ENCODE data around the gene TMEM164. TPM values are rescaled to one million over a fixed set of nuclear protein-coding genes. Genes with fewer than 3 reads are reported as not detected.
A peak's percentile ranks its signal among the peaks of the same experiment; 100 is the strongest.

TMEM164 gene
- total and polyA plus RNA-seq, 2 donors (not counting 1 experiment from before 2014, with no cell fraction given): 5.7 to 10.2 TPM

GRCh38 chrX:110086162-110086915 lies 83.4 kb downstream of the TMEM164 start:
- Histone ChIP-seq H3K9ac (ENCODE audit: insufficient read depth, low read length) (no peak overlapping the region), H3K79me2 (ENCODE audit: control insufficient read depth, insufficient read depth, low read length) (no peaks in the 10 kb centered on the region), H3K4me3 (replicated peaks in 1 of 4; ENCODE audit: control extremely low read depth in 1 of 4, insufficient read depth in 1 of 4, low read depth in 3 of 4, low read length in 4 of 4) (no peak overlapping the region), H3K27me3 (ENCODE audit: control insufficient read depth, insufficient read depth, low read length) (no peaks in the 10 kb centered on the region), H3K4me1 (ENCODE audit: control insufficient read depth, extremely low read depth, insufficient read depth, low read length) (peaks cover 7% of the 10 kb centered on the region), H3K4me2 (ENCODE audit: extremely low read depth, insufficient read depth, low read length) (peak overlapping the region; percentile 10), H2AFZ (ENCODE audit: low read length) (no peak overlapping the region), H3K9me3 (ENCODE audit: control insufficient read depth, insufficient read depth, low read depth, low read length) (no peaks in the 10 kb centered on the region), H3K27ac (ENCODE audit: insufficient read depth, low read length) (peak overlapping the region; percentile 94), H4K20me1 (ENCODE audit: control insufficient read depth, extremely low read depth, insufficient read depth, low read length) (no peaks in the 10 kb centered on the region), H3K36me3 (ENCODE audit: control insufficient read depth, insufficient read depth, low read length) (no peaks in the 10 kb centered on the region)
- peak; percentile 41 to 45 for DNase-seq (ENCODE audit: low read depth in 2 of 2)
- TF ChIP-seq EZH2 (IDR thresholded peaks at IDR 0.05; ENCODE audit: low read length, missing control alignments): no peak
- TF ChIP-seq CTCF (conservative IDR thresholded peaks at IDR 0.05 in 1 of 2, IDR thresholded peaks at IDR 0.05 in 1 of 2; ENCODE audit: low read depth in 1 of 2, low read length in 2 of 2): no peak

GRCh38 chrX:110086916-110087484 lies 84.1 kb downstream of the TMEM164 start:
- H3K4me2 ChIP-seq (ENCODE audit: extremely low read depth, insufficient read depth, low read length): peak overlapping the region; percentile 52
- no peaks in the 10 kb centered on the region for H3K9me3 ChIP-seq (ENCODE audit: control insufficient read depth, insufficient read depth, low read depth, low read length)
- H3K4me3 ChIP-seq (replicated peaks in 1 of 4; ENCODE audit: control extremely low read depth in 1 of 4, insufficient read depth in 1 of 4, low read depth in 3 of 4, low read length in 4 of 4): no peak overlapping the region
- TF ChIP-seq CTCF (conservative IDR thresholded peaks at IDR 0.05 in 1 of 2, IDR thresholded peaks at IDR 0.05 in 1 of 2; ENCODE audit: low read depth in 1 of 2, low read length in 2 of 2): no peak
- no peak for TF ChIP-seq EZH2 (IDR thresholded peaks at IDR 0.05; ENCODE audit: low read length, missing control alignments)
- H3K36me3 ChIP-seq (ENCODE audit: control insufficient read depth, insufficient read depth, low read length): no peaks in the 10 kb centered on the region
- no peak overlapping the region for H2AFZ ChIP-seq (ENCODE audit: low read length)
- peak overlapping the region; percentile 49 for H3K9ac ChIP-seq (ENCODE audit: insufficient read depth, low read length)
- peak; percentile 89 to 95 for DNase-seq (ENCODE audit: low read depth in 2 of 2)
- peaks cover 4% of the 10 kb centered on the region for H3K4me1 ChIP-seq (ENCODE audit: control insufficient read depth, extremely low read depth, insufficient read depth, low read length)
- no peaks in the 10 kb centered on the region for H3K27me3 ChIP-seq (ENCODE audit: control insufficient read depth, insufficient read depth, low read length)
- H3K79me2 ChIP-seq (ENCODE audit: control insufficient read depth, insufficient read depth, low read length): no peaks in the 10 kb centered on the region
- peak overlapping the region; percentile 94 for H3K27ac ChIP-seq (ENCODE audit: insufficient read depth, low read length)
- H4K20me1 ChIP-seq (ENCODE audit: control insufficient read depth, extremely low read depth, insufficient read depth, low read length): no peaks in the 10 kb centered on the region

DNA sequence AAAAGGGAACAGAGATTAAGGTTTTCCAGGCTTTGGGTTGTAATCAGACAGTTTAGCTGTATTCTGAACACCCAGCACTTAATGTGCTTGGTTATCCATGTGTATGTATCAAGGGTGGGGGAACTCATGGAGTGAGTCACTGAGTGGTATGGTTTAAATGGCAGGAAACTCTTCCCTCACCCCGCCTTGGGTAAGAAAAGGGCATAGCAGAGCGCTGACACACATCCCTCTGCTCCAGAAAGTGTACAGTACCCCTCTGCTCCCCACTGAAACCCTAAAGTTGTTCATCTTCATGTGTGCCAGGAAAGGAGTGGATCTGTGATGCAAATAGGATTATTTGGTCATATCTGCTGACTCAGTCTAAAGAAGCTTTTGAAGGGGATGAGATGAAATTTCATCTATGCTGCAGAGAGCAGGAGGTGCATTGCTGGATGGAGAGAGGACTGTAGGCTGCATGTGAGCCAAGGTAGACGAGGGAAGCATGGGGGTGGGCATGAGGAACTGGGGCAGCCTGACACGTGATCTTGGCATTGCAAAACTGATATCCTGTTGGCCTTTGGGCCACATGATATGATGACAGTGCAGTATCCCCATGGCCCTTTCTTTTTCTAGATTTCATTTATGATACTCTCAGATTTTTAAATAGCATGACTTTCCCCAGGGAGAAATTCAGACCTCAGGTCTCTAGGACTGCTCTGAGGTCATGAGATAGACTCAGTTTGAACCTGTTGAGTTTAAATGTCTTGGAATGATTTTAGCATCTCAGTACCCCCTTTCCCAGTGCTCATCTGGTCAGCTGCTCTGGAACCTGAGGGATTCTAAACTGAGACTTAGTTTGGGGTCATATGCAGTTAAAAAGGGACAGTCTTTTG lies 84.8 kb downstream of the TMEM164 start:
- Histone ChIP-seq H3K4me1 (ENCODE audit: control insufficient read depth, extremely low read depth, insufficient read depth, low read length) (peaks cover 3% of the 10 kb centered on the region), H3K9me3 (ENCODE audit: control insufficient read depth, insufficient read depth, low read depth, low read length) (no peaks in the 10 kb centered on the region), H3K4me2 (ENCODE audit: extremely low read depth, insufficient read depth, low read length) (peak overlapping the region; percentile 66), H4K20me1 (ENCODE audit: control insufficient read depth, extremely low read depth, insufficient read depth, low read length) (no peaks in the 10 kb centered on the region), H3K27ac (ENCODE audit: insufficient read depth, low read length) (peak overlapping the region; percentile 94), H2AFZ (ENCODE audit: low read length) (no peak overlapping the region), H3K27me3 (ENCODE audit: control insufficient read depth, insufficient read depth, low read length) (no peaks in the 10 kb centered on the region), H3K36me3 (ENCODE audit: control insufficient read depth, insufficient read depth, low read length) (no peaks in the 10 kb centered on the region), H3K9ac (ENCODE audit: insufficient read depth, low read length) (peak overlapping the region; percentile 49), H3K4me3 (replicated peaks in 1 of 4; ENCODE audit: control extremely low read depth in 1 of 4, insufficient read depth in 1 of 4, low read depth in 3 of 4, low read length in 4 of 4) (peak overlapping the region in 3 of 4 experiments; percentile 7 to 47 (median 21)), H3K79me2 (ENCODE audit: control insufficient read depth, insufficient read depth, low read length) (no peaks in the 10 kb centered on the region)
- DNase-seq (ENCODE audit: low read depth in 2 of 2): peak; percentile 94 to 95
- no peak for TF ChIP-seq CTCF (conservative IDR thresholded peaks at IDR 0.05 in 1 of 2, IDR thresholded peaks at IDR 0.05 in 1 of 2; ENCODE audit: low read depth in 1 of 2, low read length in 2 of 2)
- no peak for TF ChIP-seq EZH2 (IDR thresholded peaks at IDR 0.05; ENCODE audit: low read length, missing control alignments)
